GM10248 (cell line): Measurements from ENCODE around the gene CHRM3.
"Not testable (repeated sequence)": the region's sequence is repeated elsewhere in the genome, so short reads cannot be mapped to it uniquely, and the experiment has no call there.

Source experiments
- CTCF ChIA-PET: fragments of 300-600 bp; sonication (Branson Sonifier 250); formaldehyde crosslinking; extraction: SDS; loops from one replicate; lab custom pipeline; 2021; ENCODE audit warnings: antibody characterized with exemption; lab: Yijun Ruan, JAX
- POLR2A ChIA-PET: fragments of 350-650 bp; sonication (Branson Sonifier 250); formaldehyde crosslinking; extraction: SDS; loops from one replicate; lab custom pipeline; 2020; ENCODE audit warnings: antibody characterized with exemption; lab: Yijun Ruan, JAX
- DNase-seq: peaks from one replicate; pipeline ENCODE4 v3.0.0; 2012; ENCODE audit errors: extremely low spot score
- CTCF ChIP-seq: IDR thresholded peaks from 2 replicates; pipeline ENCODE4 v1.5.1; 2012; ENCODE audit warnings: mild to moderate bottlenecking, low read depth; ENCODE audit errors: extremely low read depth, missing control alignments, control extremely low read depth

The CHRM3 gene

DNA sequence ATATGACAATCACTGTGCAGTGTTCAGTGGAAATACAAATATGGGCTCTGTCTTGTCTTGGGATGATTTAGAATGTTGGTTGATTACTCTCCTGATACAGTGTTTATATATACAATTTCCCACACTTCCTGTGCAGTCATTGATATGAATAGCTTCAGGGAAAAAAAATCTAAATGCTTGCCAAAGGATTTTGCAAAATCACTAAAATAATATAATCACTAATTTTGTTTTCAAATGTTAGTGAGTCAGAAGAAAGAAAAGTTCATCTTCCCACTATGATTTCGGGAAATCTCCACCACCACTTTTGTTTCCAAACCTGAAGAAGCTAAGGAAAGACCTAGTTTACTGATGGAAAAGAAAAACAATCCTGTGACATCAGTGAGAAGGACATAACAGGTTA, 32.1 kb upstream of the CHRM3 start:
- no peak for TF ChIP-seq CTCF
- DNase-seq, result no peak
- POLR2A ChIA-PET, result no interaction called here
- CTCF ChIA-PET, result interaction anchor here (0.8 kb wide), 1 partner anchor 11 kb away, joined by 3 read pairs; no protein-coding TSS in a partner anchor

DNA sequence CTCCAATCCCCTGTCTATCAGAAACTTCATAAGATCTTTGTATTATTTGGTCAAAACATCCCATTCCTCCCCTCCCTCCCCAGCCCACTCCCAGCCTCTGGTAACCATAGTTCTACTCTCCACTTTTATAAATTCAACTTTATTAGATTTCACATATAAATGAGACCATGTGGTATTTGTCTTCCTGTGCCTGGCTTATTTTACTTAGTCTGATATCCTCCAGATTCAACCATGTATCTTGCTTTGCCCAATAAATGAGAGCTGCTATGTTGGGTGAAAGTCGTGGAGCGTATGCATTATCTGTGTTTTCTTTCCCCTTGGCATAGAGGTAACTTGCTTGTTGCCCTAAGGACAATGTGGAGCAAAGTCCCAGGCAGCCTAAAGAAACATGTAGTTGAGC, 28.5 kb upstream of the CHRM3 start:
- POLR2A ChIA-PET, result no interaction called here
- CTCF ChIA-PET, result no interaction called here
- no peak for DNase-seq
- TF ChIP-seq CTCF, result no peak

DNA sequence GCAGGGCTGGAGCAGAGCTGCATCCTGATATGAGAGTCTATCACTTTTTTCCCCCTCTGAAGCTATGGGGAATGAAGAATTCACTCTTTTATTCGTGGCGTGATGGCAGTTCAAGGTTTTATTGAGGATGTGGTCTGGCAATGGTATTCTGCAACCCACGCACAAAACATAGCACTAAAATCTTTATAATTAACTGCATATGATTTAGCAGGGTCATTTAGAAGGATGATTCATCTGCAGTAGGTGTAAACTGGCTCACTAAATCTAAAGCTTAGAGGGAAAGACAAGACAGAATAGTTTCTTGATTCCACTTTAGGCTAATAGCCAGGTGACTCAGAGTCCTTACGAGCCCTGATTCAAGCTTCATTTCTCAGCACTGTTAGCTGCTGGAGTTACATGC, 25.0 kb upstream of the CHRM3 start:
- CTCF ChIA-PET, result no interaction called here
- TF ChIP-seq CTCF, result no peak
- POLR2A ChIA-PET, result no interaction called here
- no peak for DNase-seq

DNA sequence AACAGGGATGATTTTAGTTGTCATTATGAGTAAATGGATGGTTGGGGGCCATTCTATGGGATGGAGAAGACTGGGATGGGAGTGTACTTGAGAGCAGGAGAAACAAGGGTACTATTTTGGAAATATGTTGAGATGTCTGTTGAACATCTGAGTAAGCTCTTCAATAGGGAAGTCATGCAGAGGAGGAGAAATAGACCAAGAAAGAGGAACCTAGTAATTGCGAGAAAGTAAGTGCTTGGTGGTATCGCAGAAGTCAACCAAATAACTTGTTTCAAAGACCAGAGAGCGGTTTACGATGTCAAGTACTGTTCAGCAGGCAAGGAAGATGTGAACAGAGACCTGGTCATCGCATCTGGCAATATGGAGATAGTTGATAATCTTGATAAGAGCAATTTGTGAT, 22.4 kb upstream of the CHRM3 start:
- ChIA-PET POLR2A (no interaction called here), CTCF (interaction anchor here (0.9 to 1.8 kb wide), 2 partner anchors 11 to 12 kb away, joined by 3 to 4 read pairs; no protein-coding TSS in a partner anchor)
- no peak for TF ChIP-seq CTCF
- no peak for DNase-seq

DNA sequence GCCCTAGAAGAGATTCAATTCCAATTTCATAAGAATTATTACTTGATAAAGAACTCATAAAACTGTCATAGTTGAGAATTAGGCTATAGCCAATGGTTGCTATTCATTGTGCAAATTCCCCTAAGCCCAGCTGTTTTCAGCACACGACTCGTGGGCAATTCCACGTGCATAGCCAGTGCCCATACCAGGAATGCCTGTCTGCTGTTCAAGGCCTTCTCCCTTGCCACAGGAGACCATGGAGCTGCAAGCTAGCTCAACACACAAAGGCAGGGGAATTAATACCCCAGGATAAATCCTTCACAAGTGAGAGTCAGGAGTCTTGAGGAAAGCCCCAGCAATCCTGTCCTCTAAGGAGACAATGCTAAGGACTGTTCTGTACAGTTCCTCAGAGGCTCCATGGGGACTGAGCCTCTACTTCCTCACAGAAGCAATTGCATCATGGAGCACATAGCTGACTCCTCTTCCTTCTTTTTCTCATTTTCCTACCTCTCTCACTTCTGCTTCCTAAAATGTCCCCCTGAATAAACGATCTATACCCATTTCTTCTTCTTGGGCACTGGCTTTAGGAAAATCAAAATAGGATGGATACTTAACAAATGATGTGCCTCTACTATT, 19.1 kb upstream of the CHRM3 start:
- ChIA-PET CTCF (interaction anchor here (1.1 kb wide), 1 partner anchor 13 kb away, joined by 3 read pairs; no protein-coding TSS in a partner anchor), POLR2A (no interaction called here)
- no peak for TF ChIP-seq CTCF
- DNase-seq, result no peak

DNA sequence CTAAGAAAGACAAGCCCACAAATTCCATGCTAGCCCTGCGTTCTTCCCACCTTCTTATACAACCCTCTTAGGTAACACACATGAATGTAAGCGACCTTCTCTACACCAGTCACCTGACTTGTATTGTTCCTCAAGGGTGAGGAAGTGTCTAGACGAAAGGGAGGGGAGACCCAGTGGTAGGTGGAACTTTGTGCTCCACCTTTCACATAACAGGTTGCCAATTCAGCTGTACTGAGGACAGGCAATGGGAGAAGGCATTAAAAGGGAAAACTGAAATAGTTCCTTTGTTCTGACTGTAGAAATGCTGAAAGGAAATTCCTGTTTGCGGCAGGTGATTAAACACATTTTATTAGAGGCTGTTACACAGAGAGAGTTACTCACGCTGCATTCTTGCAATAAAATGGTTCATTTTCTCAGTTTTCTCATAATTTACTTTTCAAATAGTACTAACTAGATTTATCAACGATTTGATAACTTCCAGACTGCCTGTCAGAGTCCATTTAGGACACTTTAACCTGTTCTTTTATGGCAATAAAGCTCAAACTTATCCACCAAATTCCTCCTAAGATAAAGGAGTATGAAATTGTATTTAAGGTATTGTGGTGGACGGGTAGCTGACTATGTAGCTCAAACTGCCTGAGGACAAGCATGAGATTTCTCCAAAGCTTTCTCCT, 17.8 kb upstream of the CHRM3 start:
- no peak for DNase-seq
- no peak for TF ChIP-seq CTCF
- CTCF ChIA-PET, result interaction anchor here (1.5 kb wide), 1 partner anchor 15 kb away, joined by 5 read pairs; no protein-coding TSS in a partner anchor
- POLR2A ChIA-PET, result no interaction called here

DNA sequence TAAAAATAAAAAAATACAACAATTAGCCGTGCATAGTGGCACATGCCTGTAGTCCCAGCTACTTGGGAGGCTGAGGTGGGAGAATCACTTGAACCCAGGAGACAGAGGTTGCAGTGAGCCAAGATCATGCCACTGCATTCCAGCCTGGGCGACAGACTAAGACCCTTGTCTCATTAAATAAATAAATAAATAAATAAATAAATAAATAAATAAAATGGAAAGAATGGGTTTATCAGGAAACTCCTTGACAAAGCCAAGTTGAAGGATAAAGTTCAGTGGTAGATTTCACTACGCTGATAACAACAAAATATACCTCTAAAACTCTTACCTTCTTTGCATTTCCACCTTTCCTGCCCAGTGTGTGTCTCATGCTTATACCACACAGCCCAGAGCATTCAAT, 15.5 kb upstream of the CHRM3 start:
- DNase-seq, CTCF ChIA-PET, POLR2A ChIA-PET: not testable (repeated sequence)
